NCI-H1092 treated with DMSO at 0.1 percent for 48 hours (cell line): Measurements from ENCODE around the gene TRMT112.

ENCODE experiments used
- DNase-seq: peaks from one replicate; lab custom pipeline; 2025; lab: John Stamatoyannopoulos, UW

Gene TRMT112

GRCh38 chr11:64269540-64270220 lies 47.7 kb downstream of the TRMT112 start:
- peak; percentile 100 for DNase-seq

GRCh38 chr11:64268893-64269539 lies 48.3 kb downstream of the TRMT112 start:
- DNase-seq, result no peak

GRCh38 chr11:64268025-64268892 lies 49.1 kb downstream of the TRMT112 start:
- DNase-seq, result no peak

GRCh38 chr11:64267207-64267945 lies 50.0 kb downstream of the TRMT112 start:
- peak; percentile 46 for DNase-seq
